Mesendoderm (in vitro differentiated cells): ENCODE results near the gene DNAJC15.
A peak's percentile ranks its signal among the peaks of the same experiment; 100 is the strongest.
"Not testable (repeated sequence)": the region's sequence is repeated elsewhere in the genome, so short reads cannot be mapped to it uniquely, and the experiment has no call there.

Experiments used
- DNase-seq: peaks from one replicate; pipeline ENCODE4 v3.0.0; 2013
- H2AK5ac ChIP-seq: 2 replicates; pipeline ENCODE4 v1.6.1; 2013; ENCODE audit warnings: low read length, inconsistent platforms
- H2BK120ac ChIP-seq: 2 replicates; pipeline ENCODE4 v1.6.1; 2013; ENCODE audit warnings: low read depth, mild to moderate bottlenecking, low read length, moderate library complexity, mixed read lengths
- H2BK15ac ChIP-seq: replicated peaks from 2 replicates; pipeline ENCODE4 v1.6.1; 2013; ENCODE audit warnings: low read depth, mild to moderate bottlenecking, moderate library complexity
- H2BK5ac ChIP-seq: 2 replicates; pipeline ENCODE4 v1.6.1; 2013; ENCODE audit warnings: low read length, inconsistent platforms
- H3K18ac ChIP-seq: 2 replicates; pipeline ENCODE4 v1.6.1; 2013; ENCODE audit warnings: mild to moderate bottlenecking, low read length, mixed read lengths
- H3K23ac ChIP-seq: one replicate; pipeline ENCODE4 v1.6.1; 2013; ENCODE audit warnings: low read length
- H3K27ac ChIP-seq: 2 replicates; pipeline ENCODE4 v1.5.1; 2013; ENCODE audit warnings: low read depth, mild to moderate bottlenecking, inconsistent platforms, low read length, moderate library complexity
- H3K27me3 ChIP-seq: 2 replicates; pipeline ENCODE4 v1.6.1; 2013; ENCODE audit warnings: low read length, control low read depth, mild to moderate bottlenecking, inconsistent platforms; ENCODE audit not compliant: insufficient read depth, poor library complexity
- H3K36me3 ChIP-seq: 2 replicates; pipeline ENCODE4 v1.6.1; 2013; ENCODE audit warnings: low read length, inconsistent platforms; ENCODE audit not compliant: control insufficient read depth, insufficient read depth
- H3K4ac ChIP-seq: one replicate; pipeline ENCODE4 v1.6.1; 2013; ENCODE audit warnings: low read depth, mild to moderate bottlenecking, low read length, moderate library complexity
- H3K4me1 ChIP-seq: 2 replicates; pipeline ENCODE4 v1.6.1; 2013; ENCODE audit warnings: low read depth, low read length, inconsistent platforms; ENCODE audit not compliant: control insufficient read depth
- H3K4me2 ChIP-seq: 2 replicates; pipeline ENCODE4 v1.6.1; 2013; ENCODE audit warnings: low read length
- H3K4me3 ChIP-seq: 2 replicates; pipeline ENCODE4 v1.5.1; 2013; ENCODE audit warnings: mild to moderate bottlenecking, low read length
- H3K56ac ChIP-seq: one replicate; pipeline ENCODE4 v1.6.1; 2013; ENCODE audit warnings: low read length
- H3K79me1 ChIP-seq: 2 replicates; pipeline ENCODE4 v1.6.1; 2013; ENCODE audit warnings: low read length, inconsistent platforms
- H3K79me2 ChIP-seq: 2 replicates; pipeline ENCODE4 v1.6.1; 2013; ENCODE audit warnings: mild to moderate bottlenecking, low read length; ENCODE audit not compliant: control insufficient read depth, insufficient read depth
- H3K9ac ChIP-seq: 2 replicates; pipeline ENCODE4 v1.6.1; 2013; ENCODE audit warnings: low read length, inconsistent platforms
- H4K5ac ChIP-seq: one replicate; pipeline ENCODE4 v1.6.1; 2013; ENCODE audit warnings: low read length
- H4K8ac ChIP-seq: one replicate; pipeline ENCODE4 v1.6.1; 2013; ENCODE audit warnings: low read depth, mild to moderate bottlenecking, control low read depth, low read length, moderate library complexity
- WGBS: extraction: QIAGEN DNeasy Blood & Tissue Kit; methylation state at CpG from one replicate; pipeline ENCODE4 v1.1.7; 2013; ENCODE audit warnings: low lambda C conversion rate, missing lambda C conversion rate; ENCODE audit not compliant: insufficient coverage; ENCODE audit errors: extremely low coverage; 5-methylcytosine and 5-hydroxymethylcytosine counted together

DNAJC15 gene

DNA sequence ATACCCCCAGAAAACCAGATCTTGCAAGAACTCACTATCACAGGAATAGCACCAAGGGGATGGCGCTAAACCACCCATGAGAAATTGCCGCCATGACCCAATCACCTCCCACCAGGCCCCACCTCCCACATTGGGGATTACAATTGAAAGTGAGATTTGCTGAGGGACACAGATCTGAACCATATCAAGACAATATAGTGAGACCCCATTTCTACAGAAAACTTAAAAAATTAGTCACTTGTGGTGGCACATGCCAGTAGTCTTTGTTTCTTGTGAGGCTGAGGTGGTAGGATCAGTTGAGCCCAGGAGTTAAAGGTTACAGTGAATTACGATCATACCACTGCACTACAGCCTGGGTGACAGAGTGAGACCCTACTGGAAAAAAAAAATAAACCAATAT is 9.7 kb downstream of the DNAJC15 start:
- Histone ChIP-seq H3K79me2 (no peaks in the 10 kb centered on the region), H3K23ac (no peak overlapping the region), H3K18ac (no peak overlapping the region), H2AK5ac (no peak overlapping the region), H4K8ac (no peak overlapping the region), H3K4ac (no peak overlapping the region), H2BK15ac (no peak overlapping the region), H3K56ac (no peak overlapping the region), H3K27ac (no peak overlapping the region), H3K36me3 (no peaks in the 10 kb centered on the region), H2BK5ac (no peak overlapping the region), H3K79me1 (no peaks in the 10 kb centered on the region), H4K5ac (no peak overlapping the region), H3K4me1 (peaks cover 3% of the 10 kb centered on the region), H3K9ac (no peak overlapping the region), H3K4me3 (no peak overlapping the region), H3K4me2 (no peak overlapping the region), H2BK120ac (no peak overlapping the region), H3K27me3 (no peaks in the 10 kb centered on the region)
- no CpG with 5 or more reads among the region's 3 CpGs for WGBS
- no peak for DNase-seq

DNA sequence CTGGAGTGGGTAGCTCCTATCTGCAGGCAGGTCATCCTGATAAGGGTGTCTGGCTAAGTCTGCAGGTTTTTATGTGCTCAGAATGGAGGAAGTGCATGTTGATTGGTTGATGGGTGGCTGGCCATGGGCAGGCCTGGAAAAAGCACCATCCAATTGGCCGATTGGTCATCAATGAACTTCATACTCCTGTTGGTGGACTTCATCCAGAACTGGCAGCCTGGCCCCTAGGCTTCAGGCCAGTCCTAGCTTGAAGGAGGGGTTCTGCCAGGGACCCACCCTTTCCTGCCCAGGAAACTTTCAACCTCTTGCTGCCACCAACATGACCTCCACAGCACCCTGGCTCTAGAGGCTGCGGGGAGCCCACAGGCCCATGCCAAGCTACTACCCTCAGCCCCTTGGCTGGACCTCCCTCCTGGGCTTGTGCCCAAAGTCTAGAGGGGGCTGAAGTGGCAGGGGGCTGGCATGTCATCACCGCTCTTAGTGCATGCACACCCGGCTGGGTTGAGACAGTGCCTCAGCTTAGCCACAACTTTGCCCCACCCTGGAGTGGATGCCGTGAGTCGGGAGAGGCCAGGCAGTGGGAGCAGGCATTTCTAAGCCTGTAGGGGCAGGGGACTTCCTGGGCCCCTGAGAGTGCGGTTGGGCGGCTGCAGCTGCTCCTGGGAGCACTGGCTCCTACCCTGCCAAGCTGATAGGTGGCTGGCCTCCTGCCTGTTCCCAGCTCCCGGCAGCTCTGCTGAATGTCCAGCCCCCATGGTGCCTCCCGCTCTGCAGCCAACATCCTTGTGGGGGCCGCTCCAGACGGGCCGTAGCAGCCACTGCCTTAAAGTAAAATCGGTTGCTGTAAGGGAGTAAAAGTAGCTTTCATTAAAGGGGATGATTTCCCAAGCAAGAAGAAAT is 13.2 kb downstream of the DNAJC15 start:
- Histone ChIP-seq H2BK5ac (no peak overlapping the region), H3K36me3 (no peaks in the 10 kb centered on the region), H3K4ac (no peak overlapping the region), H3K27me3 (no peaks in the 10 kb centered on the region), H3K4me2 (no peak overlapping the region), H3K4me1 (peaks cover 3% of the 10 kb centered on the region), H3K79me1 (no peaks in the 10 kb centered on the region), H3K4me3 (no peak overlapping the region), H3K23ac (no peak overlapping the region), H2BK120ac (no peak overlapping the region), H4K5ac (no peak overlapping the region), H3K56ac (peak overlapping the region; percentile 30), H2BK15ac (no peak overlapping the region), H2AK5ac (no peak overlapping the region), H4K8ac (no peak overlapping the region), H3K18ac (no peak overlapping the region), H3K27ac (no peak overlapping the region), H3K79me2 (no peaks in the 10 kb centered on the region), H3K9ac (no peak overlapping the region)
- WGBS = no CpG with 5 or more reads among the region's 14 CpGs
- peak; percentile 35 for DNase-seq

DNA sequence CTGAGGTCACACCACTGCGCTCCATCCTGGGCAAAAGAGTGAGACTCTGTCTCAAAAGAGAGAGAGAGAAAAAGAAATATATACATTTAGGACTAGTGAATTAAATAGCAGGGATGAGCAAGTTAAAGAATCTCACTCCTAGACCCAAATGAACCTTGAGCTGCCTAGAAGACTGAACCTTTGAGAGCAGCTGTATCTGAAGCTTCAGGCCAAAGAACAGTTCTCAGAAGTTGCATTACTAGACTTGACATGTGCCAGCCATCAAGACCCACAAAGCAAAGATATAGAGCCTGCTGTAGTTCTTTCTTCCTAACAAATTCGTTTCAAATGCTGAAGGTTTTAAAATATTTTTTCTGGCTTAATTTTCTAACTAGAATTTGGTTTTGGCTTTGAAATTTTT is 16.6 kb downstream of the DNAJC15 start:
- Histone ChIP-seq H4K5ac (no peak overlapping the region), H2BK120ac (no peak overlapping the region), H3K27me3 (no peaks in the 10 kb centered on the region), H3K79me1 (no peaks in the 10 kb centered on the region), H3K4me2 (no peak overlapping the region), H3K23ac (no peak overlapping the region), H2BK5ac (no peak overlapping the region), H3K4me3 (no peak overlapping the region), H3K4ac (no peak overlapping the region), H2BK15ac (no peak overlapping the region), H3K79me2 (no peaks in the 10 kb centered on the region), H3K4me1 (peaks cover 3% of the 10 kb centered on the region), H2AK5ac (no peak overlapping the region), H3K56ac (no peak overlapping the region), H3K36me3 (no peaks in the 10 kb centered on the region), H3K27ac (no peak overlapping the region), H4K8ac (no peak overlapping the region), H3K9ac (no peak overlapping the region), H3K18ac (no peak overlapping the region)
- no peak for DNase-seq
- no CpG with 5 or more reads among the region's 2 CpGs for WGBS

DNA sequence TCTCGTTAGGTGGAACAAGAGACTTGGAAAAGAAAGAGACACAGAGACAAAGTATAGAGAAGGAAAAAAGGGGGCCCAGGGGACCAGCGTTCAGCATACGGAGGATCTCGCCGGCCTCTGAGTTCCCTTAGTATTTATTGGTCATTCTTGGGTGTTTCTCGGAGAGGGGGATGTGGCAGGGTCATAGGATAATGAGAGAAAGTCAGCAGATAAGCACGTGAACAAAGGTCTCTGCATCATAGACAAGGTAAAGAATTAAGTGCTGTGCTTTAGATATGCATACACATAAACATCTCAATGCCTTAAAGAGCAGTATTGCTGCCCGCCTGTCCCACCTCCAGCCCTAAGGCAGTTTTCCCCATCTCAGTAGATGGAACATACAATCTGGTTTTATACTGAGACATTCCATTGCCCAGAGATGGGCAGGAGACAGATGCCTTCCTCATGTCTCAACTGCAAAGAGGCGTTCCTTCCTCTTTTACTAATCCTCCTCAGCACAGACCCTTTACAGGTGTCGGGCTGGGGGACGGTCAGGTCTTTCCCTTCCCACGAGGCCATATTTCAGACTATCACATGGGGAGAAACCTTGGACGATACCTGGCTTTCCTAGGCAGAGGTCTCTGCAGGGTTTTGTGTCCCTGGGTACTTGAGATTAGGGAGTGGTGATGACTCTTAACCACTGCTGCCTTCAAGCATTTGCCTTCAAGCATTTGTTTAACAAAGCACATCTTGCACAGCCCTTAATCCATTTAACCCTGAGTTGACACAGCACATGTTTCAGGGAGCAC is 17.4 kb downstream of the DNAJC15 start:
- H3K18ac ChIP-seq, H3K4me3 ChIP-seq, H4K8ac ChIP-seq, H2BK15ac ChIP-seq, H3K79me2 ChIP-seq, H4K5ac ChIP-seq, H3K4me2 ChIP-seq, H3K36me3 ChIP-seq, H3K4ac ChIP-seq, H3K27ac ChIP-seq, H3K56ac ChIP-seq, H2BK120ac ChIP-seq, H3K23ac ChIP-seq, H2BK5ac ChIP-seq, H2AK5ac ChIP-seq, H3K79me1 ChIP-seq, H3K4me1 ChIP-seq, H3K27me3 ChIP-seq, H3K9ac ChIP-seq: not testable (repeated sequence)
- DNase-seq = peak; percentile 32
- no CpG with 5 or more reads among the region's 13 CpGs for WGBS

DNA sequence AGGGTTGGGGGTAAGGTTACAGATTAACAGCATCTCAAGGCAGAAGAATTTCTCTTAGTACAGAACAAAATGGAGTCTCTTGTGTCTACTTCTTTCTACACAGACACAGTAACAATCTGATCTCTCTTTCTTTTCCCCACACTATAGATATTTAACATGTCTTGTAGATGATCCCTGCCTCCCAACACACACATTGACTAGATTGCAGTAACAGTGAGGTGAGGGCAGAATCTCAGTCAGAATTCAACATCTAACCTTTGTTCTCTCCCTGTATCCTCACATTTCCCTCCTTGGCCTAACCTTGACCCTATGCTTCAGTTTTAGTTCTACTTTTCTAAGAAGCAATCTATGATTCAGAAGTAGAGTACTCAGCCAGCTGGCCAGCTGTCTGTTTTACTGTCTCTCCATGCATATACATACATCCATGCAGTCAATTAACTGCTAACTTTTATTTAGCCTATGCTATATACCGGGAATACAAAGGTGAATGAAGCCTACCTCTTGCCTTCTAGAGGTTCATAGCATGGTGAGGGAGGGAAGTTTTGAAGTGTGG is 18.1 kb downstream of the DNAJC15 start:
- Histone ChIP-seq H3K27me3 (no peaks in the 10 kb centered on the region), H4K5ac (no peak overlapping the region), H3K79me2 (no peaks in the 10 kb centered on the region), H4K8ac (no peak overlapping the region), H3K27ac (no peak overlapping the region), H3K23ac (no peak overlapping the region), H3K9ac (no peak overlapping the region), H3K4me1 (peaks cover 1% of the 10 kb centered on the region), H3K36me3 (no peaks in the 10 kb centered on the region), H2AK5ac (no peak overlapping the region), H3K4ac (no peak overlapping the region), H2BK120ac (no peak overlapping the region), H3K79me1 (no peaks in the 10 kb centered on the region), H3K4me2 (no peak overlapping the region), H3K4me3 (no peak overlapping the region), H3K56ac (no peak overlapping the region), H2BK5ac (no peak overlapping the region), H2BK15ac (no peak overlapping the region), H3K18ac (no peak overlapping the region)
- no peak for DNase-seq
- no CpG with 5 or more reads among the region's 1 CpG for WGBS
